WTC11 (cell line): Measurements from ENCODE around the gene CROCC2. TPM values are rescaled to one million over a fixed set of nuclear protein-coding genes. Genes with fewer than 3 reads are reported as not detected.

Experiments used
- ATAC-seq: fragments of 200-7000 bp; cut with Tn5 transposase; 2 replicates; pipeline ENCODE4 v1.10.0; 2021; ENCODE audit warnings: mild to moderate bottlenecking, moderate library complexity
- CTCF ChIA-PET: fragments of 300-600 bp; sonication (Branson Sonifier 250); formaldehyde crosslinking; loops from one replicate; lab custom pipeline; 2021; ENCODE audit warnings: antibody characterized with exemption; lab: Charles Lee
- POLR2A ChIA-PET: fragments of 350-600 bp; sonication (Branson Sonifier 250); formaldehyde crosslinking; loops from one replicate; lab custom pipeline; 2021; ENCODE audit warnings: antibody characterized with exemption; lab: Charles Lee
- DNase-seq: peaks from one replicate; pipeline ENCODE4 v3.0.0; 2021; ENCODE audit warnings: low spot score
- H3K27ac Mint-ChIP-seq: 2 replicates; pipeline ENCODE4 v1.8.0; 2021; ENCODE audit warnings: mixed read lengths
- H3K27me3 Mint-ChIP-seq: 2 replicates; pipeline ENCODE4 v1.8.0; 2021; ENCODE audit warnings: low read depth, mild to moderate bottlenecking, moderate library complexity, mixed read lengths
- H3K36me3 Mint-ChIP-seq: 2 replicates; pipeline ENCODE4 v1.8.0; 2021; ENCODE audit warnings: mixed read lengths
- H3K4me1 Mint-ChIP-seq: 2 replicates; pipeline ENCODE4 v1.8.0; 2022; ENCODE audit warnings: mixed read lengths
- H3K4me3 Mint-ChIP-seq: 2 replicates; pipeline ENCODE4 v1.8.0; 2021; ENCODE audit warnings: mild to moderate bottlenecking, moderate library complexity, mixed read lengths
- H3K9me3 Mint-ChIP-seq: 2 replicates; pipeline ENCODE4 v1.8.0; 2021; ENCODE audit warnings: mixed read lengths
- EMX1 ChIP-seq: fragments of 250-450 bp; sonication (Bioruptor Pico); IDR thresholded peaks from 2 replicates; pipeline ENCODE4 v1.8.0; 2021; ENCODE audit warnings: mild to moderate bottlenecking
- ETV6 ChIP-seq: sonication (generic); formaldehyde crosslinking; IDR thresholded peaks from 2 replicates; pipeline ENCODE4 v1.8.1; 2022; ENCODE audit warnings: mild to moderate bottlenecking, missing genetic modification reagents
- IRF2 ChIP-seq: sonication (generic); formaldehyde crosslinking; IDR thresholded peaks from 2 replicates; pipeline ENCODE4 v1.8.0; 2022; ENCODE audit warnings: low read depth, missing genetic modification reagents, borderline replicate concordance
- JUN ChIP-seq: sonication (generic); formaldehyde crosslinking; IDR thresholded peaks from 2 replicates; pipeline ENCODE4 v1.8.0; 2023; ENCODE audit warnings: mild to moderate bottlenecking, missing genetic modification reagents
- RELA ChIP-seq: sonication (generic); formaldehyde crosslinking; IDR thresholded peaks from 2 replicates; pipeline ENCODE4 v1.8.1; 2022; ENCODE audit warnings: missing genetic modification reagents, mild to moderate bottlenecking, borderline replicate concordance
- SMAD4 ChIP-seq: sonication (generic); formaldehyde crosslinking; IDR thresholded peaks from 2 replicates; pipeline ENCODE4 v1.8.0; 2022; ENCODE audit warnings: mild to moderate bottlenecking, missing genetic modification reagents
- TEAD4 ChIP-seq: sonication (generic); formaldehyde crosslinking; IDR thresholded peaks from 2 replicates; pipeline ENCODE4 v1.8.0; 2022; ENCODE audit warnings: mild to moderate bottlenecking, missing genetic modification reagents
- ZNF396 ChIP-seq: fragments of 250-450 bp; sonication (Bioruptor Pico); IDR thresholded peaks from 2 replicates; pipeline ENCODE4 v1.8.0; 2021; ENCODE audit warnings: mild to moderate bottlenecking, moderate library complexity, borderline replicate concordance
- total RNA-seq: library from RNA; stranded (reverse); gene quantifications from 3 replicates; pipeline ENCODE4 v1.2.3, GENCODE V29; 2021
- TF ChIP-seq, protein P1 (sequence below): sonication (generic); formaldehyde crosslinking; IDR thresholded peaks from 2 replicates; pipeline ENCODE4 v1.8.1; 2023; ENCODE audit warnings: mild to moderate bottlenecking, missing genetic modification reagents, borderline replicate concordance
- TF ChIP-seq, protein P2 (sequence below): fragments of 200-600 bp; IDR thresholded peaks from 2 replicates; pipeline ENCODE4 v1.8.0; 2022; ENCODE audit warnings: antibody characterized with exemption
- TF ChIP-seq, protein P3 (sequence below): fragments of 250-450 bp; sonication (Bioruptor Pico); IDR thresholded peaks from 2 replicates; pipeline ENCODE4 v1.8.0; 2021; ENCODE audit warnings: mild to moderate bottlenecking
- TF ChIP-seq, protein P4 (sequence below): sonication (generic); formaldehyde crosslinking; IDR thresholded peaks from 2 replicates; pipeline ENCODE4 v1.8.0; 2022; ENCODE audit warnings: missing genetic modification reagents
- TF ChIP-seq, protein P5 (sequence below): fragments of 250-450 bp; sonication (Bioruptor Pico); IDR thresholded peaks from 2 replicates; pipeline ENCODE4 v1.9.0; 2021; ENCODE audit warnings: mild to moderate bottlenecking
- TF ChIP-seq, protein P6 (sequence below): sonication (generic); formaldehyde crosslinking; IDR thresholded peaks from 2 replicates; pipeline ENCODE4 v1.8.0; 2022; ENCODE audit warnings: mild to moderate bottlenecking, missing genetic modification reagents

CROCC2 gene
- total RNA-seq, 1 experiment from 2014 or later = not detected

DNA sequence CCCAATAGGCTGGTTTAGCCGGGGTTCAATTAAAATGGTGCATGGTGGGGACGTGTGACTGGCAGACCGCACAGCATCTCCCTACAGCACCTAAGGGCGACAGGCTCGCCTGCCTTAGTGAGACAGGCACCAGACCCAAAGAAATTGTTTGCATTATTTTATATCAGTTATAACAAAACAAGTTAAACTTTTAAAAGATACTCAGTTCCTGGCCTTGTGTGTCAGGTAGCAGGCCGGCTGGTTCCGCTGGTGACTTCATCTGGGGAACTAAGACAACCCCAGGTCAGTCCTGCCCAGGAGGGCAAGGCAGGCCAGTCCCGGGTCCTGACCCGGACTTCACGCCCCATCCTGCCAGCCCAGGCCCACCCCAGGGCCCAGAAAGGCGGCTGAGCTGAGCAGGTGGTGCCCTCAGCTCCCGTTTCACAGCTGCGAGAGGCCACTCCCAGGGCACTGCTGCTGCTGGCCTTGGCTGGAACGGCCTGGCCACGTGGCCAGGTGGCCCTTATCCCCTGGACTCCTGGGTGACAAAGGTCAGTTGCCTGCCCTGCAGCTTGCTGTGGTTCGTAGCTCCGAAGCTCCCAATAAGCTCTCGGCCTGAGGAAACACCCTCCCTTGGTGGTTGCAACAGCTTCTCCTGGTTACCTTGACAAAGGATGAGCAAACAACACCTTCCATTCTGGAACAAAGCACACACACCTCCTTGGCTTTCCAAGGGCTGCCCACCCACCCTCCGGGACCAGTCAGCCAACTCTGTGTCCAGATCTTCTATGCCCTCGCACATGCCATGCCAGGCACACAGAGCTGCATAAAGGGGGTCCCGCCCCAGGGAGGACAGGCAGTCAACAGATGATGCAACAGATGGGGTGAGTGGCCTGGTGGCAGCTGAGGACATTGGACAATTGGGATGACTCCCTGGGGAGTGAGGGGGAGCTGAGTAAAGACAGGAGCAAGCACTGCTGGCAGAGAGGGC lies 48.8 kb upstream of the CROCC2 start (continued):
- TF ChIP-seq, protein P1, sequence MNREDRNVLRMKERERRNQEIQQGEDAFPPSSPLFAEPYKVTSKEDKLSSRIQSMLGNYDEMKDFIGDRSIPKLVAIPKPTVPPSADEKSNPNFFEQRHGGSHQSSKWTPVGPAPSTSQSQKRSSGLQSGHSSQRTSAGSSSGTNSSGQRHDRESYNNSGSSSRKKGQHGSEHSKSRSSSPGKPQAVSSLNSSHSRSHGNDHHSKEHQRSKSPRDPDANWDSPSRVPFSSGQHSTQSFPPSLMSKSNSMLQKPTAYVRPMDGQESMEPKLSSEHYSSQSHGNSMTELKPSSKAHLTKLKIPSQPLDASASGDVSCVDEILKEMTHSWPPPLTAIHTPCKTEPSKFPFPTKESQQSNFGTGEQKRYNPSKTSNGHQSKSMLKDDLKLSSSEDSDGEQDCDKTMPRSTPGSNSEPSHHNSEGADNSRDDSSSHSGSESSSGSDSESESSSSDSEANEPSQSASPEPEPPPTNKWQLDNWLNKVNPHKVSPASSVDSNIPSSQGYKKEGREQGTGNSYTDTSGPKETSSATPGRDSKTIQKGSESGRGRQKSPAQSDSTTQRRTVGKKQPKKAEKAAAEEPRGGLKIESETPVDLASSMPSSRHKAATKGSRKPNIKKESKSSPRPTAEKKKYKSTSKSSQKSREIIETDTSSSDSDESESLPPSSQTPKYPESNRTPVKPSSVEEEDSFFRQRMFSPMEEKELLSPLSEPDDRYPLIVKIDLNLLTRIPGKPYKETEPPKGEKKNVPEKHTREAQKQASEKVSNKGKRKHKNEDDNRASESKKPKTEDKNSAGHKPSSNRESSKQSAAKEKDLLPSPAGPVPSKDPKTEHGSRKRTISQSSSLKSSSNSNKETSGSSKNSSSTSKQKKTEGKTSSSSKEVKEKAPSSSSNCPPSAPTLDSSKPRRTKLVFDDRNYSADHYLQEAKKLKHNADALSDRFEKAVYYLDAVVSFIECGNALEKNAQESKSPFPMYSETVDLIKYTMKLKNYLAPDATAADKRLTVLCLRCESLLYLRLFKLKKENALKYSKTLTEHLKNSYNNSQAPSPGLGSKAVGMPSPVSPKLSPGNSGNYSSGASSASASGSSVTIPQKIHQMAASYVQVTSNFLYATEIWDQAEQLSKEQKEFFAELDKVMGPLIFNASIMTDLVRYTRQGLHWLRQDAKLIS = no peak
- TF ChIP-seq, protein P2, sequence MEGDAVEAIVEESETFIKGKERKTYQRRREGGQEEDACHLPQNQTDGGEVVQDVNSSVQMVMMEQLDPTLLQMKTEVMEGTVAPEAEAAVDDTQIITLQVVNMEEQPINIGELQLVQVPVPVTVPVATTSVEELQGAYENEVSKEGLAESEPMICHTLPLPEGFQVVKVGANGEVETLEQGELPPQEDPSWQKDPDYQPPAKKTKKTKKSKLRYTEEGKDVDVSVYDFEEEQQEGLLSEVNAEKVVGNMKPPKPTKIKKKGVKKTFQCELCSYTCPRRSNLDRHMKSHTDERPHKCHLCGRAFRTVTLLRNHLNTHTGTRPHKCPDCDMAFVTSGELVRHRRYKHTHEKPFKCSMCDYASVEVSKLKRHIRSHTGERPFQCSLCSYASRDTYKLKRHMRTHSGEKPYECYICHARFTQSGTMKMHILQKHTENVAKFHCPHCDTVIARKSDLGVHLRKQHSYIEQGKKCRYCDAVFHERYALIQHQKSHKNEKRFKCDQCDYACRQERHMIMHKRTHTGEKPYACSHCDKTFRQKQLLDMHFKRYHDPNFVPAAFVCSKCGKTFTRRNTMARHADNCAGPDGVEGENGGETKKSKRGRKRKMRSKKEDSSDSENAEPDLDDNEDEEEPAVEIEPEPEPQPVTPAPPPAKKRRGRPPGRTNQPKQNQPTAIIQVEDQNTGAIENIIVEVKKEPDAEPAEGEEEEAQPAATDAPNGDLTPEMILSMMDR = no peak
- TF ChIP-seq, all 79 proteins: peak for 2

DNA sequence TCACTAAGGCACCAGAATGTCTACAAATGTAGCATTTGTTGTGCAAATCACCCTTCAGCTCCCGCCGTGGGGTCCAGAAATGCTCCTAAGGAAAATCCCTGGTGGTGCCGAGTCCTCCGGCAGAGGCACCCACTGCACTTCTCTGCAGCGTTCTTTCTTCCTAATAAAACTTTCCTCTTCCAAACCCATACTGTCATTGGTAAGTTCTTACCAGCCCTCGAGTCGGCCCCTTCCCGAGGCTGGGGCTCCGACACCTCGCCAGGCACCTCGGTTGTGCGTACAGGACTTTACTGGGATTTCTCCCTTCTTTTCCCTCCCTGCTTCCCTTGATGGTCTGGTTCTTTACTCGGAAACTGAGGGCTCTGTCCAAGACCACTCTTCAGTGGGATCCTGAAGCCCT lies 47.8 kb upstream of the CROCC2 start:
- H3K4me1 Mint-ChIP-seq = no peaks in the 10 kb centered on the region
- no peak for TF ChIP-seq IRF2 (CRISPR knock-in tag)
- no peak for TF ChIP-seq JUN (CRISPR knock-in tag)
- TF ChIP-seq ZNF396 (CRISPR knock-in tag) = no peak
- no peak for TF ChIP-seq RELA (CRISPR knock-in tag)
- no peak for TF ChIP-seq TEAD4 (CRISPR knock-in tag)
- TF ChIP-seq, protein P3, sequence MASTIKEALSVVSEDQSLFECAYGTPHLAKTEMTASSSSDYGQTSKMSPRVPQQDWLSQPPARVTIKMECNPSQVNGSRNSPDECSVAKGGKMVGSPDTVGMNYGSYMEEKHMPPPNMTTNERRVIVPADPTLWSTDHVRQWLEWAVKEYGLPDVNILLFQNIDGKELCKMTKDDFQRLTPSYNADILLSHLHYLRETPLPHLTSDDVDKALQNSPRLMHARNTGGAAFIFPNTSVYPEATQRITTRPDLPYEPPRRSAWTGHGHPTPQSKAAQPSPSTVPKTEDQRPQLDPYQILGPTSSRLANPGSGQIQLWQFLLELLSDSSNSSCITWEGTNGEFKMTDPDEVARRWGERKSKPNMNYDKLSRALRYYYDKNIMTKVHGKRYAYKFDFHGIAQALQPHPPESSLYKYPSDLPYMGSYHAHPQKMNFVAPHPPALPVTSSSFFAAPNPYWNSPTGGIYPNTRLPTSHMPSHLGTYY (CRISPR knock-in tag) = no peak
- TF ChIP-seq, all 79 proteins: peak for 0
- Mint-ChIP-seq H3K27ac (no peak overlapping the region), H3K36me3 (peaks cover 4% of the 10 kb centered on the region; the same call in 1 of the 2 replicates), H3K9me3 (peaks cover 13% of the 10 kb centered on the region), H3K4me3 (no peak overlapping the region), H3K27me3 (no peaks in the 10 kb centered on the region; the same call in 1 of the 2 replicates)
- DNase-seq = no peak
- no peak for ATAC-seq
- CTCF ChIA-PET = interaction anchor here (0.7 to 2.5 kb wide), 2 partner anchors 56 to 220 kb away, joined by 3 to 12 read pairs; no protein-coding TSS in a partner anchor
- POLR2A ChIA-PET = no interaction called here

DNA sequence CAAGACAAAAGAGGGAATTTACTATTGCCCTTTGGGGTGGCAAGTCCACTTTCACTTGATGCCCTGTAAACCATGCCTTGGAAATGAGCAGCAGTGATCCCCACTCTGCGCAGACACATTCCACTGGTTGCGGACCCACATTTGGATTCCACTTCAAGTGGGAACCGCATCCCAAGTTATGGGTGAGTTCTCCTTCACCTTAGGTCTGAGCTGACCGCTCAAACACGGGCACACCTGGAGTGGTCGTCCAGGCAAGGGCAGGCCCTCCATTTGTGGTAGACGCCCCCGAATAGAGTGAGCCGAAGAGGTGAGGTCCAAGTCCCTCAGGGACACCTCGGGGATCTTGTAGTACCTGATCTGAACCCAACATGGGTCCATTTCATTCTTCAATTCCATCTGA lies 47.3 kb upstream of the CROCC2 start:
- Mint-ChIP-seq H3K36me3 (peaks cover 4% of the 10 kb centered on the region; the same call in 1 of the 2 replicates), H3K27me3 (no peaks in the 10 kb centered on the region; the same call in 1 of the 2 replicates), H3K27ac (no peak overlapping the region), H3K4me3 (no peak overlapping the region), H3K4me1 (no peaks in the 10 kb centered on the region), H3K9me3 (peaks cover 13% of the 10 kb centered on the region)
- DNase-seq (no peak), ATAC-seq (no peak)
- POLR2A ChIA-PET = no interaction called here
- CTCF ChIA-PET = interaction anchor here (0.7 to 2.5 kb wide), 2 partner anchors 55 to 220 kb away, joined by 3 to 12 read pairs; no protein-coding TSS in a partner anchor
- TF ChIP-seq, protein P4, sequence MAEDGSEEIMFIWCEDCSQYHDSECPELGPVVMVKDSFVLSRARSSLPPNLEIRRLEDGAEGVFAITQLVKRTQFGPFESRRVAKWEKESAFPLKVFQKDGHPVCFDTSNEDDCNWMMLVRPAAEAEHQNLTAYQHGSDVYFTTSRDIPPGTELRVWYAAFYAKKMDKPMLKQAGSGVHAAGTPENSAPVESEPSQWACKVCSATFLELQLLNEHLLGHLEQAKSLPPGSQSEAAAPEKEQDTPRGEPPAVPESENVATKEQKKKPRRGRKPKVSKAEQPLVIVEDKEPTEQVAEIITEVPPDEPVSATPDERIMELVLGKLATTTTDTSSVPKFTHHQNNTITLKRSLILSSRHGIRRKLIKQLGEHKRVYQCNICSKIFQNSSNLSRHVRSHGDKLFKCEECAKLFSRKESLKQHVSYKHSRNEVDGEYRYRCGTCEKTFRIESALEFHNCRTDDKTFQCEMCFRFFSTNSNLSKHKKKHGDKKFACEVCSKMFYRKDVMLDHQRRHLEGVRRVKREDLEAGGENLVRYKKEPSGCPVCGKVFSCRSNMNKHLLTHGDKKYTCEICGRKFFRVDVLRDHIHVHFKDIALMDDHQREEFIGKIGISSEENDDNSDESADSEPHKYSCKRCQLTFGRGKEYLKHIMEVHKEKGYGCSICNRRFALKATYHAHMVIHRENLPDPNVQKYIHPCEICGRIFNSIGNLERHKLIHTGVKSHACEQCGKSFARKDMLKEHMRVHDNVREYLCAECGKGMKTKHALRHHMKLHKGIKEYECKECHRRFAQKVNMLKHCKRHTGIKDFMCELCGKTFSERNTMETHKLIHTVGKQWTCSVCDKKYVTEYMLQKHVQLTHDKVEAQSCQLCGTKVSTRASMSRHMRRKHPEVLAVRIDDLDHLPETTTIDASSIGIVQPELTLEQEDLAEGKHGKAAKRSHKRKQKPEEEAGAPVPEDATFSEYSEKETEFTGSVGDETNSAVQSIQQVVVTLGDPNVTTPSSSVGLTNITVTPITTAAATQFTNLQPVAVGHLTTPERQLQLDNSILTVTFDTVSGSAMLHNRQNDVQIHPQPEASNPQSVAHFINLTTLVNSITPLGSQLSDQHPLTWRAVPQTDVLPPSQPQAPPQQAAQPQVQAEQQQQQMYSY (CRISPR knock-in tag) = no peak
- TF ChIP-seq SMAD4 (CRISPR knock-in tag) (no peak), EMX1 (CRISPR knock-in tag) (no peak), ETV6 (no peak)
- TF ChIP-seq, protein P5, sequence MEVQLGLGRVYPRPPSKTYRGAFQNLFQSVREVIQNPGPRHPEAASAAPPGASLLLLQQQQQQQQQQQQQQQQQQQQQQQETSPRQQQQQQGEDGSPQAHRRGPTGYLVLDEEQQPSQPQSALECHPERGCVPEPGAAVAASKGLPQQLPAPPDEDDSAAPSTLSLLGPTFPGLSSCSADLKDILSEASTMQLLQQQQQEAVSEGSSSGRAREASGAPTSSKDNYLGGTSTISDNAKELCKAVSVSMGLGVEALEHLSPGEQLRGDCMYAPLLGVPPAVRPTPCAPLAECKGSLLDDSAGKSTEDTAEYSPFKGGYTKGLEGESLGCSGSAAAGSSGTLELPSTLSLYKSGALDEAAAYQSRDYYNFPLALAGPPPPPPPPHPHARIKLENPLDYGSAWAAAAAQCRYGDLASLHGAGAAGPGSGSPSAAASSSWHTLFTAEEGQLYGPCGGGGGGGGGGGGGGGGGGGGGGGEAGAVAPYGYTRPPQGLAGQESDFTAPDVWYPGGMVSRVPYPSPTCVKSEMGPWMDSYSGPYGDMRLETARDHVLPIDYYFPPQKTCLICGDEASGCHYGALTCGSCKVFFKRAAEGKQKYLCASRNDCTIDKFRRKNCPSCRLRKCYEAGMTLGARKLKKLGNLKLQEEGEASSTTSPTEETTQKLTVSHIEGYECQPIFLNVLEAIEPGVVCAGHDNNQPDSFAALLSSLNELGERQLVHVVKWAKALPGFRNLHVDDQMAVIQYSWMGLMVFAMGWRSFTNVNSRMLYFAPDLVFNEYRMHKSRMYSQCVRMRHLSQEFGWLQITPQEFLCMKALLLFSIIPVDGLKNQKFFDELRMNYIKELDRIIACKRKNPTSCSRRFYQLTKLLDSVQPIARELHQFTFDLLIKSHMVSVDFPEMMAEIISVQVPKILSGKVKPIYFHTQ (CRISPR knock-in tag) = no peak
- TF ChIP-seq, protein P6, sequence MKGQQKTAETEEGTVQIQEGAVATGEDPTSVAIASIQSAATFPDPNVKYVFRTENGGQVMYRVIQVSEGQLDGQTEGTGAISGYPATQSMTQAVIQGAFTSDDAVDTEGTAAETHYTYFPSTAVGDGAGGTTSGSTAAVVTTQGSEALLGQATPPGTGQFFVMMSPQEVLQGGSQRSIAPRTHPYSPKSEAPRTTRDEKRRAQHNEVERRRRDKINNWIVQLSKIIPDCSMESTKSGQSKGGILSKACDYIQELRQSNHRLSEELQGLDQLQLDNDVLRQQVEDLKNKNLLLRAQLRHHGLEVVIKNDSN (CRISPR knock-in tag) = no peak
- TF ChIP-seq, all 79 proteins: peak for 0
